HL-60 (cell line): ENCODE data around the gene FRMD3.

Source experiments
- DNase-seq, 2 experiments: peaks; one replicate each; pipeline ENCODE4 v3.0.0-alpha.2; 2010 to 2020; ENCODE audit warnings: low read depth in 1 of 2, low spot score in 1 of 2
- H3K27ac ChIP-seq: fragments of 250-450 bp; sonication (Bioruptor Pico); replicated peaks from 2 replicates; pipeline ENCODE4 v1.5.1; 2020; ENCODE audit warnings: mild to moderate bottlenecking, moderate library complexity
- H3K27me3 ChIP-seq: fragments of 250-450 bp; sonication (Bioruptor Pico); 2 replicates; pipeline ENCODE4 v1.5.1; 2021; ENCODE audit warnings: mild to moderate bottlenecking, moderate library complexity; ENCODE audit not compliant: insufficient read depth, poor library complexity, severe bottlenecking
- H3K4me3 ChIP-seq: replicated peaks from 2 replicates; pipeline ENCODE4 v1.5.1; 2011; ENCODE audit warnings: mild to moderate bottlenecking, control low read depth, low read length; ENCODE audit not compliant: insufficient read depth
- CTCF ChIP-seq: IDR thresholded peaks from one replicate; pipeline ENCODE4 v1.5.1; 2011; ENCODE audit warnings: low read length, control low read depth, inconsistent platforms; ENCODE audit not compliant: insufficient read depth
- GABPA ChIP-seq: IDR thresholded peaks from 2 replicates; pipeline ENCODE4 v1.6.1; 2012; ENCODE audit warnings: low read depth
- POLR2AphosphoS5 ChIP-seq: IDR thresholded peaks from 2 replicates; pipeline ENCODE4 v1.6.1; 2012; ENCODE audit warnings: low read depth
- REST ChIP-seq: IDR thresholded peaks from 2 replicates; pipeline ENCODE4 v1.6.1; 2012; ENCODE audit warnings: low read depth; ENCODE audit not compliant: insufficient replicate concordance
- SPI1 ChIP-seq: IDR thresholded peaks from 2 replicates; pipeline ENCODE4 v1.6.1; 2012; ENCODE audit warnings: low read depth, mild to moderate bottlenecking, borderline replicate concordance

FRMD3 gene

GRCh38 chr9:83266666-83267496 lies 271.3 kb downstream of the FRMD3 start:
- no peak overlapping the region for H3K27ac ChIP-seq
- no peak overlapping the region for H3K4me3 ChIP-seq
- no peak for TF ChIP-seq REST
- no peak for DNase-seq
- H3K27me3 ChIP-seq, result no peaks in the 10 kb centered on the region

- no peak overlapping the region for H3K27ac ChIP-seq
- TF ChIP-seq SPI1 (no peak), POLR2AphosphoS5 (no peak), GABPA (no peak), CTCF (no peak), REST (no peak)
- no peak overlapping the region for H3K4me3 ChIP-seq
- no peak for DNase-seq
- H3K27me3 ChIP-seq, result no peaks in the 10 kb centered on the region
Observed at GRCh38 chr9:83266331-83266665, 271.9 kb downstream of the FRMD3 start.

GRCh38 chr9:83264315-83264714 lies 273.9 kb downstream of the FRMD3 start:
- Histone ChIP-seq H3K4me3 (no peak overlapping the region), H3K27me3 (no peaks in the 10 kb centered on the region), H3K27ac (no peak overlapping the region)
- TF ChIP-seq REST, result no peak
- TF ChIP-seq POLR2AphosphoS5, result no peak
- no peak for TF ChIP-seq CTCF
- no peak for TF ChIP-seq GABPA
- no peak for TF ChIP-seq SPI1
- no peak for DNase-seq
